Measurements from ENCODE around the gene XKR8.

Gene XKR8

GRCh38 chr1:27955076-27955475, 4.7 kb upstream of the XKR8 start:
- no peak for DNase-seq (ENCODE audit: low spot score)

DNA sequence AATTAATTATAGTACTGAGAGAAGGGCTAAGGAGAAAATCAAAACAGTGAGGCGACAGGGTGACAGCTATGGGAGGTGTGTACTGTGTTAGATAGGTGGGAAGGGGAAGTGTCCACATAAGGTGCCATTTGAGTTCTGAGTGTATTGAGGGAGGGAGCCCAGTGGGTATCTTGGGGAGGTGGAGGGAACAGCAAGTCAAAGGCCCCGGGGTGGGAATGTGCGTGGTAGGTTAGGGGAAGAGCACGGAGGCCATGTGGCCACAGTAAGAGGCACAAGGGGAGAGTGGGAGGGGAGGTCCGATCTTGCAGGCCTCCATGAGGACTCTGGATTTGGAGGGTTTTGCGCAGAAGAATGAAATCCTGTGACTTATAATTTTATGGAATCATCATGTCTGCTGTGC, 3.0 kb upstream of the XKR8 start:
- no peak for DNase-seq (ENCODE audit: low spot score)

GRCh38 chr1:27957655-27958054, 2.1 kb upstream of the XKR8 start:
- DNase-seq (ENCODE audit: low spot score) = no peak

DNA sequence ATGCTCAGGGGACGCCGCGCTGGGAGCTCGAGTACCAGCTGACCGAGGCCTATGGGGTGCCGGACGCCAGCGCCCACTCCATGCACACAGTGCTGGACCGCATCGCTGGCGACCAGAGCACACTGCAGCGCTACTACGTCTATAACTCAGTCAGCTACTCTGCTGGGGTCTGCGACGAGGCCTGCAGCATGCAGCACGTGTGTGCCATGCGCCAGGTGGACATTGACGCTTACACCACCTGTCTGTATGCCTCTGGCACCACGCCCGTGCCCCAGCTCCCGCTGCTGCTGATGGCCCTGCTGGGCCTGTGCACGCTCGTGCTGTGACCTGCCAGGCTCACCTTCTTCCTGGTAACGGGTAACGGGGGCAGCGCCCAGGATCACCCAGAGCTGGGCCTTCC, 1.3 kb upstream of the XKR8 start:
- no peak for DNase-seq (ENCODE audit: low spot score)

GRCh38 chr1:27960762-27961645, 1.2 kb downstream of the XKR8 start:
- DNase-seq (ENCODE audit: low spot score) = no peak

DNA sequence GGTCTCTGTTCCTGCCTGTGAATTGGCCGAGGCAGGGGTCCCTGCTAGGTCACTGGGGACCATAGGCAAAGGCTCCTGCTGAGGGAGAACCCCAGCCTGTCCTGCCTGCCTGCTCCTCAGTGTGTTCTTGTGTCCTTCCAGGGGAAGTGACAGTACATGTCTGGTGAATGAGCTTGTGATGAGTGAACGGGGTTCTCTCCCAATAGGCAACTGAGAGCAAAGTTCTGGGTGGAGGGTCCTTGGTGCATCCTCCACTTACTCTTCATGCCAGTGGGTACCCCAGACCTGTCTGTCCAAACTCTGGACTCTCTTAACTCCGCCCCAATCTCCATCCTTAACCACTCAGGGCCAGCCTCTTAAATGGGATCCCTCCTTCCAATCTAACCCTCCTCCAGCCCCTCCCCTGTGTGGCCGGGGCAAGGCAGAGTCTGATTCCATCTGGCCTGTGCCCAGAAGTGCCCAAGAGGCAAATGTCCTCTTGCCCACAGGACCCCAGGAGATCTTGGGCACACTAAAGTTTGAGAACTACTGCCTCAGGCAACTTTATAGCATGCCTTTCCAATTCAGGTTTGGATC, 2.0 kb downstream of the XKR8 start:
- DNase-seq (ENCODE audit: low spot score) = no peak

GRCh38 chr1:27963393-27963792, 3.6 kb downstream of the XKR8 start:
- no peak for DNase-seq (ENCODE audit: low spot score)

GRCh38 chr1:27966402-27967105, 6.8 kb downstream of the XKR8 start:
- no peak for DNase-seq (ENCODE audit: low spot score)

DNA sequence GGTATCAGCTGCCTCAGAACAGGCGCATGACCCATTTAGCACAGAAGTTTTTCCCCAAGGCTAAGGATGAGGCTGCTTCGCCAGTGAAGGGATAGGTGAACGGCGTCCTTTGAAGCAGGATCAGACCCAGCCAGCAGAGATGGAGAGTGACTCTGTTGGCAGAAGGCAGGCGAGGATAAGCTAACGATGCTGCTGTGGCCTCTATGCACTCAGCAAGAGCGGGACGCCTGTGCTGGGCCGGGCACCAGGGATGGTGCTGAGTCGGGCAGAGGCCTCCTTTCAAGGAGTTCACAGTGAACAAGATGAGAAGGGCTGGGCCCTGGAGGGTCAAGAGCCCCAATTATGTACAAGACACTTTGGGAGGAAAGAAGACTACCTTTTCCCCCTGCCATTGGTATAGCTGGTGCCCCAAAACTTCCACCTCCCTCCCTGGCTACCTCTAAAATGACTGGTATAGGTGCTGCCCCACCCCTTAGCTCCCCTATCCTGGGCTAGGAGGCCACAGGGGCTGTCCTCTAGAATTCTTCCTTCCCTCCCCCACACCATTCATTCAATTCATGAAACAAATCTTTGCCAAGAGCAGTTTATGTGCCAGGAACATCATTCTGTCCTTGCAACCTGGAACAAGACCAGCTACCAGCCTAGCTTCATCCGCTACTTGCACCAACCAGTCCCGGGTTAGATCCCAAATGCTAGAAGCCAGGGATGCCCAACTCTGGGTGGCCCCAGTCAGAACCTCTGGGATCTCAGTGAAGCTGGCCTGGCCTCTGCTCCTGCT, 7.5 kb downstream of the XKR8 start:
- DNase-seq (ENCODE audit: low spot score) = no peak

GRCh38 chr1:27967884-27968466, 8.2 kb downstream of the XKR8 start:
- no peak for DNase-seq (ENCODE audit: low spot score)

GRCh38 chr1:27968692-27969091, 8.9 kb downstream of the XKR8 start:
- DNase-seq (ENCODE audit: low spot score) = no peak

- DNase-seq (ENCODE audit: low spot score) = no peak
Observed at GRCh38 chr1:27970401-27970800, 10.6 kb downstream of the XKR8 start.

DNA sequence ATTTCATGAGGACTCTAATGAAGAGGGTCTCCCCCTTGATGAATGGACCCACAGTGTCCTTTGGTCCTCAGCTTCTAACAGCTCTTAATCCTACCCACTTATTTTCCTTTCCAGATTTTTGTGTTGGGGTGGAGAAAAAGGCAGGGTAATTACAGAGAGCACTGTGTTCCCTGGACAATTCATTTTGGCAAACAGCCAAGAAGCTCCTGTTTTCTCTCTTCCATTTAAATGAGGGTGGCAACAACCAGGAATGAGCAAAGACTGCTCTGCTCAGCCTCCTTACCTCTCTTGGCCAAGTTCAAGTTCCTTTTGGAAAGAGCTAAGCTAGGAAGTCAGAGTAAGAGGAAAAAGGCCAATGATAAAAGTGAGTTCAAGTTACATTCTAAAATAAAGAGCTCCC, 11.9 kb downstream of the XKR8 start:
- DNase-seq (ENCODE audit: low spot score) = no peak

DNA sequence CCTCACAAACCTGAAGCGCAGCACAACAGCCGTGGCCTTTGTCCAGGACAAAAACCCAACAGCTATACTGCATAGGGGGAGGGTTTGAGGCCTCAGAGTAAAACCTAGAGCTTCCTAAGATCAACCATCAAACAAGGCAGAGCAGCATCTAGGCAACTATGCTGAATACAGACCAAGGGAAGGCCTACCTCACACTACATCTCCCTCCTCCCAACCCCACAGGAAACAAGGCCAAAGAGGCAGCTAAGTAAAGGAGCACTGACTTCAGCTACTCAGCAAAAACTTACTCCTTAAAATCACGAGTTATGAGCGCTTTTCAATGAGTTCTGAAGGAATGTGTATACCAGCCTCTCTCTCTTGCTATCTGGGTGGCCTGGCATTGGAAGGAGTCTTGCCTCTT, 12.4 kb downstream of the XKR8 start:
- DNase-seq (ENCODE audit: low spot score) = no peak

GRCh38 chr1:27973771-27974416, 14.1 kb downstream of the XKR8 start:
- DNase-seq (ENCODE audit: low spot score) = no peak

- DNase-seq (ENCODE audit: low spot score) = no peak
Observed at GRCh38 chr1:27974417-27974781, 14.6 kb downstream of the XKR8 start.

DNA sequence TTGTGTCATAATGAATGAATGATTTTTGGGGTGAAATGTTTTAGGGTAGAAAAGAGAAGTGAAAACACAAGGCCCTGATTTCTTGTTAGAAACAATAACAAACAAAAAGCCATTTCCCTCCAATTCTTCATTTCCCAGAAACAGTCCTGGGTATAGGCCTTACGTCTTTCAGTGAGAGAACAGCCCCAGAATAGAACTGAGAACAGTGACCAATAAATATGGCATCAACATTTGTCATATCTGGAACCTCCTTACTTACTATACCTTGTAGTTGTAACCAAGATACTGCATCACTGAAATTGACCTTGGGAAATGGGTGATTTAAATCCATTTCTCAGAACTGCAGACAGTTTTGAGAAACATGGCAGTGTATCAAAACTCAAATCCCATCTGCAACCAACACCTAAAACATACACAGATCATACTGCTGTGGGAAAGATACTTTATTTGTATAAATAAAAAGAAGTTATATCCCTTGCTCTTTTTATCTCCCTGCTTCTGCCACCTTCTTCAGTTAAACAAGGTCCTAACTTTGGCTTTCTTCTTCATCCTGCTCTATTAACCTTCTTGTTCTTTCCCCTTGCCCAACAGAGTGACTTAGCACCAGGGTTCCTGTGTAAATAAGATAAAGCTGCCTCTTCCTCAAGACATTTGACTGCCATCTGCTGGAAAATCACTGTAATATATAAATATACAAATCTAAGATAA, 19.5 kb downstream of the XKR8 start:
- DNase-seq (ENCODE audit: low spot score) = peak; percentile 42

GRCh38 chr1:27979859-27980201, 20.1 kb downstream of the XKR8 start:
- no peak for DNase-seq (ENCODE audit: low spot score)

DNA sequence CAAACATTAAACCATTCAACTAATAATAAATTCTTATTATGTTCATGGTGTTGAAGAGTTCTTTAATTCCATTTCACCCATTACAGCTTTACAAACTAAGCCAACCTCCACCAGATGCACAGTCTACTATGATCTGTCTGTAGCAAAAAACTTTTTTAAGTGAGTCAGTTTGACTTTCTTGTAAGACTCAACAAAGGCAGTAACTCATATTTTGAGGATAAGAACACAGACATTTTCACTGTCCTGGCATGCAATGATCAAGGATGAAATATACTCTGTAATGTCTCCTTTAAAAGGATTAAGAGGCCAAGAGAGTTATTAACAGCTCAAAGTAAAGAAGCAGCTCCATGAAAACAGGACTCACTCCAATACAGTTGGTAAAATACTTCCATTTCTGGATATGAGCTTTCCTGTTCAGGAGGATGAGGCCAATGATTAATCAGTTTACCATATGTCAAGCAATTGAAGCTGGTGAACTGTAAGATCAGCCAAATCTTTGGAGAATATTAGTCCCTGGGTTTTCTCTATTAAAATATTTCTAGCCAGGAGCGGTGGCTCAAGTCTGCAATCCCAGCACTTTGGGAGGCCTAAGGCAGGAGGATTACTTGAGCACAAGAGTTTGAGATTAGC, 20.6 kb downstream of the XKR8 start:
- DNase-seq (ENCODE audit: low spot score) = no peak

DNA sequence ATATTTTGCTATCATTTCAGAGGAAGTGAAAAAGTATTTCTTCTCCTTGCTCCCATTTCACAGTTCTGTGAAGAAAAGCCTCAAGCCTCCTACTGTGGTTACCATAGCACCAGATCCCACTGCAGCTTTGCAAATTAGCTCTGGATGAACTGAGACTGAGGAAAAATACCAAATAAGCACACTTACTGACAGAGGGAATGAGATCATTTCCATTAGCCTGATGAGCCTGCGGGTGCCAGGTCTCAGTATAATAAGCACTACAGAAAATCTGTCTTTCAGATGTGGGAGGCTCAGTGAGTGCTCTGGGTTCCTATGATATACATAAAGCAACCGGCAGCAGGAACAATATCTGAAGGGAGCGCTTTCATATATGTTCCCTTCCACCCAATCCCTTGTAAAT, 21.4 kb downstream of the XKR8 start:
- peak; percentile 49 for DNase-seq (ENCODE audit: low spot score)
